Measurements from ENCODE around the gene CCDC73. TPM values are rescaled to one million over a fixed set of nuclear protein-coding genes. Genes with fewer than 3 reads are reported as not detected.

CCDC73 gene
- total and polyA plus RNA-seq, 4 donors: not detected

- 54 to 63% methylated on average over 7 of the region's 7 CpGs for WGBS, 2 donors
- no peak for ATAC-seq (ENCODE audit: low FRiP score)
- intact Hi-C loops (cut with DNase I): no loop called here
- Histone ChIP-seq H3K4me1 (ENCODE audit: control insufficient read depth in 1 of 2, insufficient read depth in 2 of 2, low read length in 2 of 2) (no peaks in the 10 kb centered on the region), H3K27ac (ENCODE audit: low read depth in 1 of 2, low read length in 2 of 2) (no peak overlapping the region), H3K36me3 (ENCODE audit: control insufficient read depth in 1 of 2, insufficient read depth in 2 of 2, low read length in 1 of 2) (no peaks in the 10 kb centered on the region), H3K27me3 (ENCODE audit: control insufficient read depth in 1 of 2, insufficient read depth in 2 of 2, low read length in 1 of 2) (no peaks in the 10 kb centered on the region), H3K9me3 (ENCODE audit: control insufficient read depth, low read length) (no peaks in the 10 kb centered on the region), H3K4me3 (ENCODE audit: low read length in 2 of 2) (no peak overlapping the region)
- no peak for DNase-seq
These were observed 87.3 kb downstream of the CCDC73 start for GRCh38 chr11:32706985-32707741.

- H3K27ac ChIP-seq (ENCODE audit: low read depth in 1 of 2, low read length in 2 of 2): no peak overlapping the region
- no peaks in the 10 kb centered on the region for H3K27me3 ChIP-seq (ENCODE audit: control insufficient read depth in 1 of 2, insufficient read depth in 2 of 2, low read length in 1 of 2)
- no peaks in the 10 kb centered on the region for H3K4me1 ChIP-seq (ENCODE audit: control insufficient read depth in 1 of 2, insufficient read depth in 2 of 2, low read length in 2 of 2)
- WGBS, 2 donors: 84 to 93% methylated on average over 12 of the region's 12 CpGs
- intact Hi-C loops (cut with DNase I): no loop called here
- H3K4me3 ChIP-seq (ENCODE audit: low read length in 2 of 2): no peak overlapping the region
- DNase-seq: no peak
- no peaks in the 10 kb centered on the region for H3K36me3 ChIP-seq (ENCODE audit: control insufficient read depth in 1 of 2, insufficient read depth in 2 of 2, low read length in 1 of 2)
- H3K9me3 ChIP-seq (ENCODE audit: control insufficient read depth, low read length): no peaks in the 10 kb centered on the region
- ATAC-seq (ENCODE audit: low FRiP score): no peak
These were observed 89.0 kb downstream of the CCDC73 start for GRCh38 chr11:32705309-32706033.

GRCh38 chr11:32704775-32705174, 89.7 kb downstream of the CCDC73 start:
- 94 to 98% methylated on average over 5 of the region's 5 CpGs for WGBS, 2 donors
- ATAC-seq (ENCODE audit: low FRiP score) (no peak), DNase-seq (no peak)
- H3K27ac ChIP-seq (ENCODE audit: low read depth in 1 of 2, low read length in 2 of 2): no peak overlapping the region
- H3K27me3 ChIP-seq (ENCODE audit: control insufficient read depth in 1 of 2, insufficient read depth in 2 of 2, low read length in 1 of 2): no peaks in the 10 kb centered on the region
- no peaks in the 10 kb centered on the region for H3K36me3 ChIP-seq (ENCODE audit: control insufficient read depth in 1 of 2, insufficient read depth in 2 of 2, low read length in 1 of 2)
- H3K4me3 ChIP-seq (ENCODE audit: low read length in 2 of 2): no peak overlapping the region
- H3K4me1 ChIP-seq (ENCODE audit: control insufficient read depth in 1 of 2, insufficient read depth in 2 of 2, low read length in 2 of 2): no peaks in the 10 kb centered on the region
- intact Hi-C loops (cut with DNase I): no loop called here
- no peaks in the 10 kb centered on the region for H3K9me3 ChIP-seq (ENCODE audit: control insufficient read depth, low read length)

- intact Hi-C loops (cut with DNase I): no loop called here
- Histone ChIP-seq H3K9me3 (ENCODE audit: control insufficient read depth, low read length) (no peaks in the 10 kb centered on the region), H3K27me3 (ENCODE audit: control insufficient read depth in 1 of 2, insufficient read depth in 2 of 2, low read length in 1 of 2) (no peaks in the 10 kb centered on the region), H3K27ac (ENCODE audit: low read depth in 1 of 2, low read length in 2 of 2) (no peak overlapping the region), H3K36me3 (ENCODE audit: control insufficient read depth in 1 of 2, insufficient read depth in 2 of 2, low read length in 1 of 2) (no peaks in the 10 kb centered on the region), H3K4me3 (ENCODE audit: low read length in 2 of 2) (no peak overlapping the region), H3K4me1 (ENCODE audit: control insufficient read depth in 1 of 2, insufficient read depth in 2 of 2, low read length in 2 of 2) (no peaks in the 10 kb centered on the region)
- DNase-seq (no peak), ATAC-seq (ENCODE audit: low FRiP score) (peak; percentile 29)
- 94% methylated on average over 6 of the region's 6 CpGs for WGBS, 2 donors
These were observed 90.2 kb downstream of the CCDC73 start for GRCh38 chr11:32704261-32704660.

- 73 to 94% methylated on average over 1 of the region's 1 CpG for WGBS, 2 donors
- Histone ChIP-seq H3K4me1 (ENCODE audit: control insufficient read depth in 1 of 2, insufficient read depth in 2 of 2, low read length in 2 of 2) (no peaks in the 10 kb centered on the region), H3K27me3 (ENCODE audit: control insufficient read depth in 1 of 2, insufficient read depth in 2 of 2, low read length in 1 of 2) (no peaks in the 10 kb centered on the region), H3K9me3 (ENCODE audit: control insufficient read depth, low read length) (no peaks in the 10 kb centered on the region), H3K4me3 (ENCODE audit: low read length in 2 of 2) (no peak overlapping the region), H3K27ac (ENCODE audit: low read depth in 1 of 2, low read length in 2 of 2) (no peak overlapping the region), H3K36me3 (ENCODE audit: control insufficient read depth in 1 of 2, insufficient read depth in 2 of 2, low read length in 1 of 2) (no peaks in the 10 kb centered on the region)
- no peak for DNase-seq
- intact Hi-C loops (cut with DNase I): no loop called here
- ATAC-seq (ENCODE audit: low FRiP score): no peak
These were observed 92.8 kb downstream of the CCDC73 start for GRCh38 chr11:32701616-32702015.

- H3K4me1 ChIP-seq (ENCODE audit: control insufficient read depth in 1 of 2, insufficient read depth in 2 of 2, low read length in 2 of 2): no peaks in the 10 kb centered on the region
- no peaks in the 10 kb centered on the region for H3K36me3 ChIP-seq (ENCODE audit: control insufficient read depth in 1 of 2, insufficient read depth in 2 of 2, low read length in 1 of 2)
- no peak for DNase-seq
- ATAC-seq (ENCODE audit: low FRiP score): no peak
- H3K9me3 ChIP-seq (ENCODE audit: control insufficient read depth, low read length): no peaks in the 10 kb centered on the region
- H3K4me3 ChIP-seq (ENCODE audit: low read length in 2 of 2): no peak overlapping the region
- H3K27me3 ChIP-seq (ENCODE audit: control insufficient read depth in 1 of 2, insufficient read depth in 2 of 2, low read length in 1 of 2): no peaks in the 10 kb centered on the region
- H3K27ac ChIP-seq (ENCODE audit: low read depth in 1 of 2, low read length in 2 of 2): no peak overlapping the region
- intact Hi-C loops (cut with DNase I): no loop called here
- WGBS, 2 donors: 73 to 74% methylated on average over 2 of the region's 2 CpGs
These were observed 95.9 kb downstream of the CCDC73 start for GRCh38 chr11:32698579-32698978.

- ATAC-seq (ENCODE audit: low FRiP score): no peak
These were observed 123.4 kb downstream of the CCDC73 start for GRCh38 chr11:32671051-32671450.

GRCh38 chr11:32659672-32660071, 134.8 kb downstream of the CCDC73 start:
- ATAC-seq (ENCODE audit: low FRiP score) (no peak), DNase-seq (no peak)
- no peaks in the 10 kb centered on the region for H3K36me3 ChIP-seq (ENCODE audit: control insufficient read depth in 1 of 2, insufficient read depth in 2 of 2, low read length in 1 of 2)
- intact Hi-C loops (cut with DNase I): no loop called here
- no peaks in the 10 kb centered on the region for H3K27me3 ChIP-seq (ENCODE audit: control insufficient read depth in 1 of 2, insufficient read depth in 2 of 2, low read length in 1 of 2)
- H3K4me3 ChIP-seq (ENCODE audit: low read length in 2 of 2): no peak overlapping the region
- H3K27ac ChIP-seq (ENCODE audit: low read depth in 1 of 2, low read length in 2 of 2): no peak overlapping the region
- no peaks in the 10 kb centered on the region for H3K9me3 ChIP-seq (ENCODE audit: control insufficient read depth, low read length)
- no peaks in the 10 kb centered on the region for H3K4me1 ChIP-seq (ENCODE audit: control insufficient read depth in 1 of 2, insufficient read depth in 2 of 2, low read length in 2 of 2)
- WGBS, 2 donors: 83 to 85% methylated on average over 2 of the region's 2 CpGs

More at GRCh38 chr11:32671051-32671450, 123.4 kb downstream of the CCDC73 start:
- DNase-seq: no peak
- no peaks in the 10 kb centered on the region for H3K27me3 ChIP-seq (ENCODE audit: control insufficient read depth in 1 of 2, insufficient read depth in 2 of 2, low read length in 1 of 2)
- H3K36me3 ChIP-seq (ENCODE audit: control insufficient read depth in 1 of 2, insufficient read depth in 2 of 2, low read length in 1 of 2): no peaks in the 10 kb centered on the region
- H3K27ac ChIP-seq (ENCODE audit: low read depth in 1 of 2, low read length in 2 of 2): no peak overlapping the region
- no peak overlapping the region for H3K4me3 ChIP-seq (ENCODE audit: low read length in 2 of 2)
- intact Hi-C loops (cut with DNase I): no loop called here
- 55 to 94% methylated on average over 1 of the region's 1 CpG for WGBS, 2 donors
- H3K9me3 ChIP-seq (ENCODE audit: control insufficient read depth, low read length): no peaks in the 10 kb centered on the region
- no peaks in the 10 kb centered on the region for H3K4me1 ChIP-seq (ENCODE audit: control insufficient read depth in 1 of 2, insufficient read depth in 2 of 2, low read length in 2 of 2)
